Pancreas (tissue), 10 donors: Measurements from ENCODE around the gene MYADML2. TPM values are rescaled to one million over a fixed set of nuclear protein-coding genes. Genes with fewer than 3 reads are reported as not detected.

Experiments
- ATAC-seq, 4 donors: fragments of 200-7000 bp; cut with Tn5 transposase; one replicate each; pipeline versions ENCODE4 v1.8.0 to v1.9.1; 2020; ENCODE audit warnings: mild to moderate bottlenecking in 4 of 4, moderate library complexity in 4 of 4
- DNase-seq, 6 donors: peaks; one replicate each; pipeline ENCODE4 v3.0.0-alpha.2; 2020
- FAIRE-seq: peaks from 2 replicates; lab custom pipeline; 2012; peaks lifted over from hg19 to GRCh38; lab: Jason Lieb, UNC
- H3K27ac ChIP-seq, 4 donors: fragments of 200-600 bp; sonication (generic); 1 replicate in 3 of 4; 2 replicates in 1 of 4; pipeline versions ENCODE4 v1.5.0 to v1.8.0; 2020
- H3K27me3 ChIP-seq, 4 donors: fragments of 200-600 bp; one replicate each; pipeline ENCODE4 v1.8.0; 2021
- H3K36me3 ChIP-seq, 3 donors: fragments of 200-600 bp; sonication (generic) in 1 of 3; one replicate each; pipeline versions ENCODE4 v1.5.0 to v1.8.0; 2020 to 2021
- H3K4me1 ChIP-seq, 3 donors: fragments of 200-600 bp; one replicate each; pipeline ENCODE4 v1.8.0; 2021
- H3K4me3 ChIP-seq, 4 donors: fragments of 200-600 bp; sonication (generic) in 2 of 4; one replicate each; pipeline versions ENCODE4 v1.5.0 to v1.8.0; 2020 to 2021
- H3K9me3 ChIP-seq, 4 donors: fragments of 200-600 bp; one replicate each; pipeline ENCODE4 v1.8.0; 2021
- WGBS, 2 donors: extraction: QIAGEN DNeasy Blood & Tissue Kit; methylation state at CpG; one replicate each; pipeline ENCODE4 v1.1.7; 2013; 5-methylcytosine and 5-hydroxymethylcytosine counted together
- intact Hi-C, 3 donors: fragments of 100-400 bp; cut with DNase I; formaldehyde crosslinking; loops; one replicate each; pipeline versions ENCODE4 v1.11.1 to v1.14.2; 2022
- polyA plus RNA-seq, 2 donors: library from polyadenylated mRNA; stranded (reverse); fragments of 200-250 nt; gene quantifications; one replicate each; pipeline ENCODE4 v1.2.3, GENCODE V29; 2013
- total RNA-seq, 6 donors: library from RNA; stranded (reverse); fragmentation: NEBNext Ultra II Directional in 4 of 6; extraction: Animal tissue kit (Norgen Biotek cat#: 25700) in 4 of 6; gene quantifications; one replicate each; pipeline versions ENCODE4 v1.2.1 to v1.2.4, GENCODE V29; 2021 to 2023
- TF ChIP-seq, protein P1 (sequence below), 4 donors: fragments of 200-600 bp; sonication (generic) in 3 of 4; IDR thresholded peaks; one replicate each; pipeline versions ENCODE4 v1.5.0 to v1.8.0; 2021; ENCODE audit warnings: antibody characterized with exemption in 4 of 4
- donor health status: healthy with polysubstance abuse.
- donor health status: DM: no; HTN: no; CAD: no; lungs with moderate emphysema.
- donor health status: DM: no; HTN: no; CAD: no.
- donor health status: control.
- donor health status: control.
- donor health status: Bipolar disorder and iron deficiency.
- donor health status: DM: yes; HTN: yes; CAD: no.
- donor health status: DM: no; HTN: no; CAD: no.
- donor health status: DM: no; HTN: no; CAD: no.
- donor health status: DM: yes; HTN: yes; CAD: no.

The MYADML2 gene
- total and polyA plus RNA-seq, 8 donors, result not detected

DNA sequence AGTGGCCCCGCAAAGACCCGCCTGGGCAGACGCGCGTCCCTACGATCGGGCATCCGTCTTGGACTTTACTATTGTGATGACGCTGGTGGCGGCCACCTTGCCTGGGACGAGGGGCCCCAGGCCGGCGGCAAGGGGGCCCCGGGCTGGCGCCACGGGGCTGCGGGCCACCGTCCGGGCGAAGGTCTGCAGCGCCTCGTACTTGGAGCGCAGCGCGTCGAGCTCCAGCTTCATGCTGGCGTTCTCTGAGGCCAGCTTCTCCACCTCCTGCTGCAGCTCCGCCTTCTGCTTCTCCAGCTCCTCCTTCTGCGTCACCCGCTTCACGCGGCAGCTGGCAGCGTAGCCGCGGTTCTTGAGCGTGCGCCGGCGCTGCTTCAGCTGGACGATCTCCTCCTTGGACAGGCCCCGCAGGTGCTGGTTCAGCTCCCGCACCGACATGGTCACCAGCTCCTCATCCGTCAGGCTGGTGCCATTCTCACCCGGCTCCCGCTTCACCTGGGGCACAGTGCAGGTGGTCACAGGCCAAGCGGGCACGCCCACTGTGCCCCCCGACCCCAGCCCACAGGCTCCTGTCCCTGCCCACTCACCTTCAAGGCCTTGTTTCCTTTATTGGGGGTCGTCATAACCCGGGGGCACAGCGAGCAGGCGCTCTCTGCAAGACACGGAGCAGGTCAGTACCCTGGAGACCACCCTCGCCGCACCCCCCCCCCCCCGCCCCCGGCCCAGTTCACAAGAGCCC is 24.3 kb downstream of the MYADML2 start:
- ATAC-seq (no peak), FAIRE-seq (no peak), DNase-seq (peak in 1 of 6 donors; percentile 69)
- Histone ChIP-seq H3K36me3 (peaks cover 0 to 6% (median 0%) of the 10 kb centered on the region in 3 donors), H3K27me3 (no peaks in the 10 kb centered on the region), H3K27ac (peak overlapping the region in 1 of 4 donors; percentile 41), H3K4me1 (peaks cover 14 to 36% (median 20%) of the 10 kb centered on the region in 3 donors), H3K4me3 (peak overlapping the region in 1 of 4 donors; percentile 33), H3K9me3 (no peaks in the 10 kb centered on the region)
- TF ChIP-seq, protein P1, sequence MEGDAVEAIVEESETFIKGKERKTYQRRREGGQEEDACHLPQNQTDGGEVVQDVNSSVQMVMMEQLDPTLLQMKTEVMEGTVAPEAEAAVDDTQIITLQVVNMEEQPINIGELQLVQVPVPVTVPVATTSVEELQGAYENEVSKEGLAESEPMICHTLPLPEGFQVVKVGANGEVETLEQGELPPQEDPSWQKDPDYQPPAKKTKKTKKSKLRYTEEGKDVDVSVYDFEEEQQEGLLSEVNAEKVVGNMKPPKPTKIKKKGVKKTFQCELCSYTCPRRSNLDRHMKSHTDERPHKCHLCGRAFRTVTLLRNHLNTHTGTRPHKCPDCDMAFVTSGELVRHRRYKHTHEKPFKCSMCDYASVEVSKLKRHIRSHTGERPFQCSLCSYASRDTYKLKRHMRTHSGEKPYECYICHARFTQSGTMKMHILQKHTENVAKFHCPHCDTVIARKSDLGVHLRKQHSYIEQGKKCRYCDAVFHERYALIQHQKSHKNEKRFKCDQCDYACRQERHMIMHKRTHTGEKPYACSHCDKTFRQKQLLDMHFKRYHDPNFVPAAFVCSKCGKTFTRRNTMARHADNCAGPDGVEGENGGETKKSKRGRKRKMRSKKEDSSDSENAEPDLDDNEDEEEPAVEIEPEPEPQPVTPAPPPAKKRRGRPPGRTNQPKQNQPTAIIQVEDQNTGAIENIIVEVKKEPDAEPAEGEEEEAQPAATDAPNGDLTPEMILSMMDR (IDR thresholded peaks at IDR 0.05), result no peak
- intact Hi-C loops, result no loop called here
- 86 to 87% methylated on average over 43 to 57 of the region's 58 CpGs for WGBS, 2 donors

DNA sequence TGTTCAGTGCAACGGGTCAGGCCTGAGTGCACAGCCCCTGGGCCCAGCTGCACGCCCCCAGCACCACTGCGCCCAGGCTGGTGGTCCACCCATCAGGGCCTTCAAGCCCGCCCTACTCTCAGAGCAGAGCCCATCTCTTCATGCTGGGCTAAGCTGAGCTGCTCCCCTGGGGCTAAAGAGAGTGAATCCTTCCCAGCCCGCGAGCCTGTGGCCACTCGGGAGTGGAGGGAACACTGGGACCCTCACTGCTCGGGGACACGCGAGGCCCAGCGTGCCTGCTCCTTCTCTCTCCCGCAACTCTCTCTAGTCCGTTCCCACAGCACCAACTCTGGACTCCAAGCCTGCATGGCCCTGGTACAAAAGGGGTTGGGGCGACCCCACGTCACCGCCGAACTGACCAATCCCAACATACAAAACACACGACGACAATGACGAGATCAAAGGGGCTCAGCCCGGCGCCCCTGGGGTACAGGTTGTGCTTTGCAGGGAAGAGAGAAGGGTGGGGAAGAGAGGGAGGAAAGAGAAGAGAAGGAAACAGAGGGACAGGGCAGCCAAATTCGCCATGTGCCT is 25.0 kb downstream of the MYADML2 start:
- FAIRE-seq (no peak), DNase-seq (peak in 1 of 6 donors; percentile 59), ATAC-seq (no peak)
- intact Hi-C loops, result no loop called here
- WGBS, 2 donors, result 93 to 95% methylated on average over 22 to 23 of the region's 23 CpGs
- peaks cover 14 to 40% (median 22%) of the 10 kb centered on the region in 3 donors for H3K4me1 ChIP-seq
- no peaks in the 10 kb centered on the region for H3K27me3 ChIP-seq
- no peaks in the 10 kb centered on the region for H3K9me3 ChIP-seq
- H3K36me3 ChIP-seq, result peaks cover 0 to 6% (median 0%) of the 10 kb centered on the region in 3 donors
- TF ChIP-seq, protein P1 (IDR thresholded peaks at IDR 0.05), result no peak
- H3K4me3 ChIP-seq, result no peak overlapping the region
- no peak overlapping the region for H3K27ac ChIP-seq

DNA sequence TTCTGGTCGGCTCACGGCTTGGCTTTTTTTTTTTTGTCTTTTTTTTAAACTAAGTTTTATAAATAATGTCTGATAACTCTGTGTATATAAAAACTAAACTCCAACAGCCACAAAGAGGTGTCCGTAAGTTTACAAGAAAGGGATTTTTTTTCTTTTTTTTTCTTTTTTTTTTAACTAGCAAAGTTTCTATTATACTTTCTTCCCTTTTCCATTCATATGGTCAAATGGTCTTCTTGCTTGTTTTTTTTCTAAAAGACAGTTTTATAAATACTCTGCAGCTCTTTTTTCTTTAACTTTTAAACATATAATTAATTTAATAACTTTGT is 25.5 kb downstream of the MYADML2 start:
- DNase-seq (no peak), ATAC-seq (no peak), FAIRE-seq (no peak)
- no peak overlapping the region for H3K27ac ChIP-seq
- H3K4me1 ChIP-seq, result peaks cover 19 to 45% (median 28%) of the 10 kb centered on the region in 3 donors
- H3K36me3 ChIP-seq, result peaks cover 0 to 6% (median 0%) of the 10 kb centered on the region in 3 donors
- no peaks in the 10 kb centered on the region for H3K9me3 ChIP-seq
- intact Hi-C loops, result no loop called here
- 88 to 96% methylated on average over 3 of the region's 3 CpGs for WGBS, 2 donors
- TF ChIP-seq, protein P1 (IDR thresholded peaks at IDR 0.05), result no peak
- H3K27me3 ChIP-seq, result no peaks in the 10 kb centered on the region
- H3K4me3 ChIP-seq, result no peak overlapping the region

DNA sequence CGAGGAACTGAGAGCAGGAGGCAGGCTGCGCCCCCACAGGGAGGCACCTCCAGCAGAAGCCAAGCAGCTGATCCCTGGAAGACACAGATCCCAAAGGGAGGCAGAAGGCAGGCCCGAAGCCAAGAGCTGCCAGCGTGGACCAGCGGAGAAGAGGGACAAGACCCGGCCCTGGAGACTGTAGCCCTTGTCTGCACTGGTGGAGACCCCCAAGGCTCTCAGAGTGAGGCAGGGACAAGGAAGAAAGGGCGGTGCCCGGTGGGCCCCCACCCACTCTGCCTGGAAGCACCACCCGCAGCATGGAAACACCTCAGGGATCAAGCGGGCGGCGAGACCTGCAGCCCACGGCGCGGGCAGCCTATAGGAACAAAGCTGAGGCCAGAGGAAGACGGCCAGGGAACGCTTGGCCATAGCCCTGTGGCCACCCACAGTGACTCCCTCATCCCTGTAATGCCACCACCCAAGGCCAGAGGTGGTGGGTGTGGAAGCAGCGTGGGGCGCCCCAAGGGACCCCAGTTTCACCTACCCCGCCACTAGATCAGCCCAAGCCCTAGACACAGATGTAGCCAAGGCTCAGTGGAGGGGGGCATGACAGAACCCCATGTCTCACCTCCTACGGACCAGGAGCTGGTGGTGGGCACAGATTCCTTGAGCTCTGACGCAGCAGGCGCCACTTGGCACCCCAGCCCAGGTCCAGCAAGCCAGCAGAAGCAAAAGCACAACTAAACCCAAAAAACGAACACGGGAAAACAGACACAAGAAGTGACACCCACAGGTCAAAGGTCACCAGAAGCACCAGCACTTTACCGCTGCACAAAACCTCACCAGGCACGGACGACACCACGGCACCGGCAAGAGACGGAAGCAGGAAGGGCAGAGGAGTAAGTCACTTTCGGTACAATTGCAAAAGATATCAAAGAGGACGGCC is 26.2 kb downstream of the MYADML2 start:
- TF ChIP-seq, protein P1 (IDR thresholded peaks at IDR 0.05), result no peak
- FAIRE-seq (no peak), DNase-seq (peak in 1 of 6 donors; percentile 55), ATAC-seq (no peak)
- intact Hi-C loops, result no loop called here
- Histone ChIP-seq H3K36me3 (peaks cover 0 to 6% (median 0%) of the 10 kb centered on the region in 3 donors), H3K4me3 (no peak overlapping the region), H3K27ac (no peak overlapping the region), H3K9me3 (no peaks in the 10 kb centered on the region), H3K4me1 (peaks cover 19 to 45% (median 28%) of the 10 kb centered on the region in 3 donors), H3K27me3 (no peaks in the 10 kb centered on the region)
- 84 to 86% methylated on average over 32 to 33 of the region's 33 CpGs for WGBS, 2 donors
